IPS DF 4.7 (cell line): ENCODE measurements around the gene ZNF317.

Source experiments
- DNase-seq: peaks from one replicate; pipeline ENCODE4 v3.0.0-alpha.2; 2013; ENCODE audit warnings: low spot score; ENCODE audit errors: extremely low read depth

Gene ZNF317

GRCh38 chr19:9140159-9140874, at the start of gene ZNF317:
TSS of gene ZNF317 (plus strand) at chr19:9140397. CDS start at chr19:9156017, 15,620 bp downstream.
- DNase-seq: peak; percentile 46

GRCh38 chr19:9107375-9107774, 32.8 kb upstream of the ZNF317 start, which contains the start of gene OR7G2:
TSS of gene OR7G2 (minus strand) at chr19:9107475. CDS start at chr19:9103243, 4,232 bp downstream.
- DNase-seq: no peak

- no peak for DNase-seq
Measured at GRCh38 chr19:9109959-9110358, 30.2 kb upstream of the ZNF317 start.

GRCh38 chr19:9115307-9115813, 24.8 kb upstream of the ZNF317 start, which contains the start of gene OR7G1:
TSS of gene OR7G1 (minus strand) at chr19:9115763. CDS start at chr19:9115763, 0 bp downstream.
- DNase-seq: no peak

- no peak for DNase-seq
Measured at GRCh38 chr19:9116547-9116946, 23.6 kb upstream of the ZNF317 start.

GRCh38 chr19:9126900-9127405, 13.2 kb upstream of the ZNF317 start, which contains the start of gene OR7G3:
TSS of gene OR7G3 (minus strand) at chr19:9126950. CDS start at chr19:9126950, 0 bp downstream.
- DNase-seq: no peak

- DNase-seq: no peak
Measured at GRCh38 chr19:9128171-9128570, 12.0 kb upstream of the ZNF317 start.

GRCh38 chr19:9130965-9131364, 9.2 kb upstream of the ZNF317 start:
- no peak for DNase-seq

- DNase-seq: no peak
Measured at GRCh38 chr19:9132422-9132821, 7.8 kb upstream of the ZNF317 start.

GRCh38 chr19:9139609-9140158, 513 bp upstream of the ZNF317 start:
- DNase-seq: no peak

GRCh38 chr19:9144920-9145319, 4.7 kb downstream of the ZNF317 start:
- no peak for DNase-seq

GRCh38 chr19:9146882-9147281, 6.7 kb downstream of the ZNF317 start:
- DNase-seq: no peak

GRCh38 chr19:9148697-9149096, 8.5 kb downstream of the ZNF317 start:
- DNase-seq: no peak

- no peak for DNase-seq
Measured at GRCh38 chr19:9149997-9150396, 9.8 kb downstream of the ZNF317 start.

- DNase-seq: no peak
Measured at GRCh38 chr19:9150650-9151049, 10.5 kb downstream of the ZNF317 start.

- DNase-seq: no peak
Measured at GRCh38 chr19:9151367-9151766, 11.2 kb downstream of the ZNF317 start.

- no peak for DNase-seq
Measured at GRCh38 chr19:9155591-9155990, 15.4 kb downstream of the ZNF317 start.

- no peak for DNase-seq
Measured at GRCh38 chr19:9156304-9156703, 16.1 kb downstream of the ZNF317 start.

- no peak for DNase-seq
Measured at GRCh38 chr19:9159891-9160290, 19.7 kb downstream of the ZNF317 start.

GRCh38 chr19:9161427-9161826, 21.2 kb downstream of the ZNF317 start:
- no peak for DNase-seq

- DNase-seq: no peak
Measured at GRCh38 chr19:9165261-9165660, 25.1 kb downstream of the ZNF317 start.

GRCh38 chr19:9166846-9167245, 26.6 kb downstream of the ZNF317 start:
- no peak for DNase-seq
